Ishikawa (cell line): ENCODE data around the gene ZC3H12D.

Experiments
- CEBPB ChIP-seq: IDR thresholded peaks from 2 replicates; pipeline ENCODE4 v1.6.1; 2012
- CREB1 ChIP-seq: IDR thresholded peaks from 2 replicates; pipeline ENCODE4 v1.6.1; 2012; ENCODE audit warnings: low read depth
- EGR1 ChIP-seq: IDR thresholded peaks from 2 replicates; pipeline ENCODE4 v1.6.1; 2012
- EP300 ChIP-seq: IDR thresholded peaks from 2 replicates; pipeline ENCODE4 v1.6.1; 2012; ENCODE audit warnings: borderline replicate concordance
- FOXM1 ChIP-seq: IDR thresholded peaks from 2 replicates; pipeline ENCODE4 v1.6.1; 2012; ENCODE audit warnings: low read depth, borderline replicate concordance
- NFIC ChIP-seq: IDR thresholded peaks from 2 replicates; pipeline ENCODE4 v1.6.1; 2012
- RAD21 ChIP-seq: IDR thresholded peaks from 2 replicates; pipeline ENCODE4 v1.6.1; 2012; ENCODE audit warnings: low read depth
- TAF1 ChIP-seq: IDR thresholded peaks from 2 replicates; pipeline ENCODE4 v1.6.1; 2012; ENCODE audit warnings: low read depth, mild to moderate bottlenecking
- TCF12 ChIP-seq: IDR thresholded peaks from 2 replicates; pipeline ENCODE4 v1.6.1; 2012; ENCODE audit warnings: low read depth
- TEAD4 ChIP-seq: IDR thresholded peaks from 2 replicates; pipeline ENCODE4 v1.6.1; 2012
- YY1 ChIP-seq: IDR thresholded peaks from 2 replicates; pipeline ENCODE4 v1.6.1; 2012; ENCODE audit warnings: low read depth
- ZBTB7A ChIP-seq: IDR thresholded peaks from 2 replicates; pipeline ENCODE4 v1.6.1; 2012; ENCODE audit warnings: low read depth
- TF ChIP-seq, protein P1 (sequence below): IDR thresholded peaks from 2 replicates; pipeline ENCODE4 v1.6.1; 2012
- TF ChIP-seq, protein P2 (sequence below): IDR thresholded peaks from 2 replicates; pipeline ENCODE4 v1.6.1; 2012; ENCODE audit warnings: low read depth, mild to moderate bottlenecking
- TF ChIP-seq, protein P3 (sequence below): IDR thresholded peaks from 2 replicates; pipeline ENCODE4 v1.6.1; 2012

The ZC3H12D gene

DNA sequence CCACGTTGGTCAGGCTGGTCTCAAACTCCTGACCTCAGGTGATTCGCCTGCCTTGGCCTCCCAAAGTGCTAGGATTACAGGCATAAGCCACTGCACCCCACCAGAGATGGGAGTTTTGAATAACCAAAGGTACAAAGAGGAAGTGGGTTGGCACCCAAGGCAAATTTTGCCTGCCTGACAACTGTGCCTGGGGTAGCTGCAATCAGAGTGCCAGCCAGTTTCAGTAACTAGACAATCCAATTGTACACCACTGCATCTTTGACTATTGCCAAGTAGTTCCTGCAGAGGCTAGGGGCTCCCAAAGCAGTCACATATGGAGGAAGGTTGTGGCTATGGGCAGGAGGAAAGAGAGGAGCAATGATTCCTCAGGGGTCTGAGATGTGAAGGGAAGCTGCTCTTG, 16.6 kb downstream of the ZC3H12D start:
- TF ChIP-seq FOXM1 = no peak
- no peak for TF ChIP-seq EGR1
- TF ChIP-seq TAF1 = no peak
- TF ChIP-seq TCF12 = no peak
- TF ChIP-seq EP300 = no peak
- TF ChIP-seq TEAD4 = no peak
- no peak for TF ChIP-seq CEBPB
- TF ChIP-seq, protein P1, sequence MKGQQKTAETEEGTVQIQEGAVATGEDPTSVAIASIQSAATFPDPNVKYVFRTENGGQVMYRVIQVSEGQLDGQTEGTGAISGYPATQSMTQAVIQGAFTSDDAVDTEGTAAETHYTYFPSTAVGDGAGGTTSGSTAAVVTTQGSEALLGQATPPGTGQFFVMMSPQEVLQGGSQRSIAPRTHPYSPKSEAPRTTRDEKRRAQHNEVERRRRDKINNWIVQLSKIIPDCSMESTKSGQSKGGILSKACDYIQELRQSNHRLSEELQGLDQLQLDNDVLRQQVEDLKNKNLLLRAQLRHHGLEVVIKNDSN = no peak
- TF ChIP-seq, protein P2, sequence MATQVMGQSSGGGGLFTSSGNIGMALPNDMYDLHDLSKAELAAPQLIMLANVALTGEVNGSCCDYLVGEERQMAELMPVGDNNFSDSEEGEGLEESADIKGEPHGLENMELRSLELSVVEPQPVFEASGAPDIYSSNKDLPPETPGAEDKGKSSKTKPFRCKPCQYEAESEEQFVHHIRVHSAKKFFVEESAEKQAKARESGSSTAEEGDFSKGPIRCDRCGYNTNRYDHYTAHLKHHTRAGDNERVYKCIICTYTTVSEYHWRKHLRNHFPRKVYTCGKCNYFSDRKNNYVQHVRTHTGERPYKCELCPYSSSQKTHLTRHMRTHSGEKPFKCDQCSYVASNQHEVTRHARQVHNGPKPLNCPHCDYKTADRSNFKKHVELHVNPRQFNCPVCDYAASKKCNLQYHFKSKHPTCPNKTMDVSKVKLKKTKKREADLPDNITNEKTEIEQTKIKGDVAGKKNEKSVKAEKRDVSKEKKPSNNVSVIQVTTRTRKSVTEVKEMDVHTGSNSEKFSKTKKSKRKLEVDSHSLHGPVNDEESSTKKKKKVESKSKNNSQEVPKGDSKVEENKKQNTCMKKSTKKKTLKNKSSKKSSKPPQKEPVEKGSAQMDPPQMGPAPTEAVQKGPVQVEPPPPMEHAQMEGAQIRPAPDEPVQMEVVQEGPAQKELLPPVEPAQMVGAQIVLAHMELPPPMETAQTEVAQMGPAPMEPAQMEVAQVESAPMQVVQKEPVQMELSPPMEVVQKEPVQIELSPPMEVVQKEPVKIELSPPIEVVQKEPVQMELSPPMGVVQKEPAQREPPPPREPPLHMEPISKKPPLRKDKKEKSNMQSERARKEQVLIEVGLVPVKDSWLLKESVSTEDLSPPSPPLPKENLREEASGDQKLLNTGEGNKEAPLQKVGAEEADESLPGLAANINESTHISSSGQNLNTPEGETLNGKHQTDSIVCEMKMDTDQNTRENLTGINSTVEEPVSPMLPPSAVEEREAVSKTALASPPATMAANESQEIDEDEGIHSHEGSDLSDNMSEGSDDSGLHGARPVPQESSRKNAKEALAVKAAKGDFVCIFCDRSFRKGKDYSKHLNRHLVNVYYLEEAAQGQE = no peak
- no peak for TF ChIP-seq CREB1
- no peak for TF ChIP-seq YY1
- TF ChIP-seq ZBTB7A = no peak
- no peak for TF ChIP-seq RAD21
- TF ChIP-seq, protein P3, sequence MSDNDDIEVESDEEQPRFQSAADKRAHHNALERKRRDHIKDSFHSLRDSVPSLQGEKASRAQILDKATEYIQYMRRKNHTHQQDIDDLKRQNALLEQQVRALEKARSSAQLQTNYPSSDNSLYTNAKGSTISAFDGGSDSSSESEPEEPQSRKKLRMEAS = no peak
- TF ChIP-seq NFIC = no peak

DNA sequence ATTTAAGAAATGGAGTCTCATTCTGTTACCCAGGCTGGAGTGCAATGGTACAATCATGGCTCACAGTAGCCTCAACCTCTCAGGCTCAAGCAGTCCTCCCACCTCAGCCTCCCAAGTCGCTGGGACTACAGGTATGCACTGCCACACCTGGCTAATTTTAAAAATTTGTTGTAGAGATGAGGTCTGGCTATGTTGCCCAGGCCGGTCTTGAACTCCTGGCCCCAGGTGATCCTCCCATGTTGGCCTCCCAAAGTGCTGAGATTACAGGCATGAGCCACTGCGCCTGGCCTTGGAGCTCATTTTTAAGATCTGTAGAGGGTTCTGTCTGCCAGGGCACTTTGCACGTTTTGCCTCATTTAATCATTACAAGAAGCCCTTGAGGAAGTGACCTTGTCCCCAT, 17.5 kb downstream of the ZC3H12D start:
- TF ChIP-seq CEBPB = no peak
- TF ChIP-seq, protein P3 = no peak
- TF ChIP-seq ZBTB7A = no peak
- TF ChIP-seq NFIC = no peak
- TF ChIP-seq EGR1 = no peak

DNA sequence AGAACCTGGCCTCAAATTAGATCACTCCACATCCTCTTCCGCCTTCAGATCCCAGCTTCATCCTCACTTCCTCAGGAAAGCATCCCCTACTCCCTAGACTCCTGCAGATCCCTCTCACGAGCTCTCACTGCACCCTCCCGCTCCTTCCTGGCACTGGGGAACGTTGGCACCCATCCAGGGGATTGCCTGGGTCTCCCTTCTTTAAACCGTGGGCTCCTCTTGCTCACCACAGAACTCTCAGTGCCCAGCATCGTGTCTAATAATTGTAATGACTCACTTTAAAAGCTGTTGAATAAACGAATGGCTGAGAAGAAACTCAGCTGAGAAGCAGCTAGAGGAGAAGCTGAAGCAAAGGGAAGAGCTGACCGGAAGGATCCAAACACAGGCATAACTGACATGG, 20.4 kb downstream of the ZC3H12D start:
- TF ChIP-seq TAF1 = no peak
- TF ChIP-seq CEBPB = no peak
- TF ChIP-seq FOXM1 = no peak
- TF ChIP-seq, protein P1 = no peak
- no peak for TF ChIP-seq CREB1
- no peak for TF ChIP-seq YY1
- no peak for TF ChIP-seq TEAD4
- no peak for TF ChIP-seq ZBTB7A
- no peak for TF ChIP-seq RAD21
- no peak for TF ChIP-seq NFIC

DNA sequence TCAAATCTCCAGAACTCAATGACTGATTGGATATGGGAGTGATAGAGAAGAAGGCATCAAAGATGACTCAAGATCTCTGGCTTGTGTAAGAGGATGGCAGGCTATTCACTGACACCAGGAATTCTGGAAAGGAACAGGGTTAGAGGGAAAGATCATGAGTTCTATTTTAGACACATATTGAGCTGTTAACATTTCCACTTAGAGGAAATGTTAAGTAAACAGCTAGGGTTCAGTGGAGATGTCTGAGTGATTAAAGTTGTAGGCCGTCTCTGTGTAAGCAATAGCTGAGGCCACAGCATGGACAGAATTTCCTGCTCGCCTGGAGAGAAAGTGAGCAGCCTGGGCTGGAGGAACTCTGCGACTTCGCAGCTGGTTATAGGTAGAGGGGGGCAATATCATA, 21.0 kb downstream of the ZC3H12D start:
- TF ChIP-seq CREB1 (no peak), TEAD4 (no peak), YY1 (no peak), FOXM1 (no peak), TAF1 (no peak), CEBPB (no peak), EGR1 (no peak), ZBTB7A (no peak)
- TF ChIP-seq, protein P3 = no peak
- TF ChIP-seq, protein P1 = no peak
- TF ChIP-seq, protein P2 = no peak

DNA sequence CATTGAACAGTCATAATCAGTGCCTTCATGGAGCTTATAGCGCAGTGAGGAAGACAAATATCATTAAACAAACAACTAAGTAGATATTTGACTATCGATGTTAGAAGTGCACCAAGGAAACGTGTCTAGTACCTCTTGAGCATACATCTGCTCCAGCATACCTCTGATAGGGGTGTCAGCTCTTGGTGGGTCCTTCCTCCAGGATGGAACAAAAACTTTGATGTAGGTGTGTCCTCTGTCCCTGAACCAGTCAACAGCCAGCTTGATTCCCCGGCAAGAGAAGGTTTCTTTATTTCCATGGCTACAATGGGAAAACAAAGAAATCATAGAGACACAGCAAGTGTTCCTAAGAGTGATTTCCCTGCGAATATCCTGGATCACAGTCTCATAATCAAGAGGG, 23.1 kb downstream of the ZC3H12D start:
- TF ChIP-seq CEBPB = no peak
- no peak for TF ChIP-seq EP300
- TF ChIP-seq, protein P1 = no peak

DNA sequence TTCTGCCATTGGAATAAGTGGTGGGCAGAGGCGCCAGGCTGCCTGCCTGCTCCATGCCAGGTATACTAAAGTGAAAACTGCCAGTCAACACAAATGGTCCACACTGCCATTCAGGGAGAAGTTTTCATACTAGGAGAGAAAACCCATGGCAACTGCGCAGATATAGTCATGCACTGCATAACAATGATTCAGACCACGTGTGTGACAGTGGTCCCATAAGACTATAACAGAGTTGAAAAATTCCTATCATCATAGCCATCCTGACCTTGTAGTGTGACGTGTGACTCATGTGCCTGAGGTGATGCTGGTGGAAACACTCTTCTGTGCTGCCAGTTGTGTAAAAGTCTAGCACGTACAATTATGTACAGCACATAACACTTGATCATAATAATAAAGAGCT, 25.1 kb downstream of the ZC3H12D start:
- TF ChIP-seq FOXM1 (no peak), TCF12 (no peak), TAF1 (no peak), RAD21 (no peak), CREB1 (no peak), TEAD4 (no peak), EGR1 (no peak), CEBPB (no peak), ZBTB7A (no peak), YY1 (no peak), EP300 (no peak), NFIC (no peak)
- TF ChIP-seq, protein P1 = no peak
- TF ChIP-seq, protein P3 = no peak
- TF ChIP-seq, protein P2 = no peak
